Lower leg skin (tissue), 3 donors: ENCODE results near the gene SYMPK.

Experiments
- CTCF ChIP-seq, 3 donors: fragments of 450-650 bp; IDR thresholded peaks; one replicate each; pipeline ENCODE4 v1.5.1; 2016; ENCODE audit warnings: antibody characterized with exemption in 3 of 3, mild to moderate bottlenecking in 3 of 3, moderate library complexity in 2 of 3
- POLR2A ChIP-seq, 2 donors: fragments of 450-650 bp; IDR thresholded peaks; one replicate each; pipeline ENCODE4 v1.6.1; 2016 to 2017; ENCODE audit warnings: antibody characterized with exemption in 2 of 2, mild to moderate bottlenecking in 1 of 2, moderate library complexity in 1 of 2

- no peak for TF ChIP-seq CTCF (IDR thresholded peaks at IDR 0.05)
- no peak for TF ChIP-seq POLR2A (IDR thresholded peaks at IDR 0.05)
Observed at GRCh38 chr19:45812297-45812696, 50.6 kb downstream of the SYMPK start.
